ENCODE data around the gene HINT3. TPM values are rescaled to one million over a fixed set of nuclear protein-coding genes. Genes with fewer than 3 reads are reported as not detected.

HINT3 gene
- total and polyA plus RNA-seq, 4 donors: 5.6 to 17.4 (median 10.6) TPM

DNA sequence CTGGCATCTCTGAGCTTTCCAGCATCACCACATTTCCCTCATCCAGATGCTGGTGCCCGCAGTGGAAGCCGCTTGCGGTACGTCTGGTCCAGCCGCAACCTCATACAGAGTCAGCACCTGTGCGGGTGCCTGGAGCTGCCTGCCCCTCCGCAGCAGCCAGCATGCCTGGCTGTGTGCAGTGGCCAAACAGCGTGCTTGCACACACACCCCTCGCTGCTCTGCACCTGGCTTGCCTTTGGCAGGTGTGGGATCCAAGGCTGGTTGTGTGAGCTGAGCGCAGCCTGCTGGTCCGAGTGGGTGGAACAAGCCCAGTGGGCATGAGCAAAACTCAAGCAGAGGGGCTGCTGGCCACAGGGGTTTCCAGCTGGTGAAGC is 3.1 kb upstream of the HINT3 start:
- H3K9ac ChIP-seq (ENCODE audit: low read depth in 1 of 2, low read length in 2 of 2): no peak overlapping the region
- peak; percentile 65 to 80 for TF ChIP-seq RAD21 (IDR thresholded peaks at IDR 0.05)
- TF ChIP-seq, protein P1, sequence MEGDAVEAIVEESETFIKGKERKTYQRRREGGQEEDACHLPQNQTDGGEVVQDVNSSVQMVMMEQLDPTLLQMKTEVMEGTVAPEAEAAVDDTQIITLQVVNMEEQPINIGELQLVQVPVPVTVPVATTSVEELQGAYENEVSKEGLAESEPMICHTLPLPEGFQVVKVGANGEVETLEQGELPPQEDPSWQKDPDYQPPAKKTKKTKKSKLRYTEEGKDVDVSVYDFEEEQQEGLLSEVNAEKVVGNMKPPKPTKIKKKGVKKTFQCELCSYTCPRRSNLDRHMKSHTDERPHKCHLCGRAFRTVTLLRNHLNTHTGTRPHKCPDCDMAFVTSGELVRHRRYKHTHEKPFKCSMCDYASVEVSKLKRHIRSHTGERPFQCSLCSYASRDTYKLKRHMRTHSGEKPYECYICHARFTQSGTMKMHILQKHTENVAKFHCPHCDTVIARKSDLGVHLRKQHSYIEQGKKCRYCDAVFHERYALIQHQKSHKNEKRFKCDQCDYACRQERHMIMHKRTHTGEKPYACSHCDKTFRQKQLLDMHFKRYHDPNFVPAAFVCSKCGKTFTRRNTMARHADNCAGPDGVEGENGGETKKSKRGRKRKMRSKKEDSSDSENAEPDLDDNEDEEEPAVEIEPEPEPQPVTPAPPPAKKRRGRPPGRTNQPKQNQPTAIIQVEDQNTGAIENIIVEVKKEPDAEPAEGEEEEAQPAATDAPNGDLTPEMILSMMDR (IDR thresholded peaks at IDR 0.05; ENCODE audit: low read depth, low read length, missing input control): peak; percentile 38
- TF ChIP-seq, protein P2, sequence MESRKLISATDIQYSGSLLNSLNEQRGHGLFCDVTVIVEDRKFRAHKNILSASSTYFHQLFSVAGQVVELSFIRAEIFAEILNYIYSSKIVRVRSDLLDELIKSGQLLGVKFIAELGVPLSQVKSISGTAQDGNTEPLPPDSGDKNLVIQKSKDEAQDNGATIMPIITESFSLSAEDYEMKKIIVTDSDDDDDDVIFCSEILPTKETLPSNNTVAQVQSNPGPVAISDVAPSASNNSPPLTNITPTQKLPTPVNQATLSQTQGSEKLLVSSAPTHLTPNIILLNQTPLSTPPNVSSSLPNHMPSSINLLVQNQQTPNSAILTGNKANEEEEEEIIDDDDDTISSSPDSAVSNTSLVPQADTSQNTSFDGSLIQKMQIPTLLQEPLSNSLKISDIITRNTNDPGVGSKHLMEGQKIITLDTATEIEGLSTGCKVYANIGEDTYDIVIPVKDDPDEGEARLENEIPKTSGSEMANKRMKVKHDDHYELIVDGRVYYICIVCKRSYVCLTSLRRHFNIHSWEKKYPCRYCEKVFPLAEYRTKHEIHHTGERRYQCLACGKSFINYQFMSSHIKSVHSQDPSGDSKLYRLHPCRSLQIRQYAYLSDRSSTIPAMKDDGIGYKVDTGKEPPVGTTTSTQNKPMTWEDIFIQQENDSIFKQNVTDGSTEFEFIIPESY (IDR thresholded peaks at IDR 0.05): no peak
- peaks cover 0 to 14% (median 10%) of the 10 kb centered on the region in 4 donors for H3K4me1 ChIP-seq (ENCODE audit: control insufficient read depth in 4 of 4, insufficient read depth in 4 of 4, low read length in 3 of 4)
- H3K4me3 ChIP-seq (ENCODE audit: low read depth in 1 of 3, low read length in 3 of 3): no peak overlapping the region
- no peak overlapping the region for H3K27ac ChIP-seq (ENCODE audit: low read depth in 1 of 2, low read length in 2 of 2)
- 67% methylated on average over 11 of the region's 11 CpGs for WGBS
- no peaks in the 10 kb centered on the region for H3K9me3 ChIP-seq (ENCODE audit: control insufficient read depth in 4 of 4, low read length in 3 of 4)
- H3K27me3 ChIP-seq (ENCODE audit: control insufficient read depth in 4 of 4, insufficient read depth in 4 of 4, low read length in 3 of 4): no peaks in the 10 kb centered on the region
- no peak for DNase-seq (ENCODE audit: low spot score)
- H3K36me3 ChIP-seq (ENCODE audit: control insufficient read depth in 4 of 4, insufficient read depth in 3 of 4, low read depth in 1 of 4, low read length in 3 of 4): no peaks in the 10 kb centered on the region

DNA sequence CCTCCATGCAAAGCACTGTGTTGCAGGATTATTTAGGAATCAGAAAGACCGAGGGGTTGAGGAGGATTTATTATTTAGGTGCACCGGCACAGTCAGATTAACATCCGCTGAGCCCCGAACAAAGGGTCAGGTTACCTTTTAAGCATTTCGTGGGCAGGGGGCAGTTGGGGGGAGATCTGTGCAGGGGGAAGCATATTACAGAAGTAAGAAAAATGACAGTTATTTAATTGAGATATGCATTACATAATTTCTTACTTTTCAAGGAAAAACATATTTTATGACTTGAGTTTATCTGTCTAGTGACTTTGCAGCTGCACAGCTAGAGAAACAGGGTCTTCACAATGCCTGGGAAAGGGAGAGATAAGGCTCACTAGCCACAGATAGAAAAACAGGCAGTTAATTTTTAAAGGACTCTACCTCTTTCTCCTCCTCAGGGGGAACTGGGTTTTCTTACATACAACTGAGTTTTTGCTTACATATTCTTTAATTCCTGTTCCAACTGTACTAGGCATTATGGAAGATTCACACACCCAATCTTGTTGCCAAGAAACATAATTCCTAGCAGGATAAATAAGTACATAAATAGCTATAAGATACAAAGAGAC is 1.7 kb upstream of the HINT3 start:
- H3K4me3 ChIP-seq (ENCODE audit: low read depth in 1 of 3, low read length in 3 of 3): no peak overlapping the region
- 47% methylated on average over 5 of the region's 5 CpGs for WGBS
- no peak for DNase-seq (ENCODE audit: low spot score)
- no peak overlapping the region for H3K9ac ChIP-seq (ENCODE audit: low read depth in 1 of 2, low read length in 2 of 2)
- H3K27ac ChIP-seq (ENCODE audit: low read depth in 1 of 2, low read length in 2 of 2): no peak overlapping the region
- TF ChIP-seq, protein P3, sequence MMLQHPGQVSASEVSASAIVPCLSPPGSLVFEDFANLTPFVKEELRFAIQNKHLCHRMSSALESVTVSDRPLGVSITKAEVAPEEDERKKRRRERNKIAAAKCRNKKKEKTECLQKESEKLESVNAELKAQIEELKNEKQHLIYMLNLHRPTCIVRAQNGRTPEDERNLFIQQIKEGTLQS (IDR thresholded peaks at IDR 0.05): no peak
- TF ChIP-seq GABPA (IDR thresholded peaks at IDR 0.05 in 1 of 2, conservative IDR thresholded peaks at IDR 0.05 in 1 of 2) (no peak), EGR1 (IDR thresholded peaks at IDR 0.05; ENCODE audit: low read depth in 2 of 2) (no peak), TAF1 (conservative IDR thresholded peaks at IDR 0.05) (no peak), NR2F2 (IDR thresholded peaks at IDR 0.05) (no peak), SP1 (IDR thresholded peaks at IDR 0.05) (no peak), JUND (IDR thresholded peaks at IDR 0.05) (no peak), FOXA2 (IDR thresholded peaks at IDR 0.05) (no peak), HNF4G (IDR thresholded peaks at IDR 0.05) (no peak), RAD21 (IDR thresholded peaks at IDR 0.05) (no peak), HNF4A (conservative IDR thresholded peaks at IDR 0.05) (no peak), RXRA (IDR thresholded peaks at IDR 0.05) (no peak), YY1 (IDR thresholded peaks at IDR 0.05) (no peak), FOXA1 (IDR thresholded peaks at IDR 0.05) (no peak)
- TF ChIP-seq, protein P4, sequence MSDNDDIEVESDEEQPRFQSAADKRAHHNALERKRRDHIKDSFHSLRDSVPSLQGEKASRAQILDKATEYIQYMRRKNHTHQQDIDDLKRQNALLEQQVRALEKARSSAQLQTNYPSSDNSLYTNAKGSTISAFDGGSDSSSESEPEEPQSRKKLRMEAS (IDR thresholded peaks at IDR 0.05): no peak
- TF ChIP-seq, protein P1 (IDR thresholded peaks at IDR 0.05; ENCODE audit: low read depth, low read length, missing input control): no peak
- TF ChIP-seq, protein P2 (IDR thresholded peaks at IDR 0.05): no peak
- TF ChIP-seq, protein P5, sequence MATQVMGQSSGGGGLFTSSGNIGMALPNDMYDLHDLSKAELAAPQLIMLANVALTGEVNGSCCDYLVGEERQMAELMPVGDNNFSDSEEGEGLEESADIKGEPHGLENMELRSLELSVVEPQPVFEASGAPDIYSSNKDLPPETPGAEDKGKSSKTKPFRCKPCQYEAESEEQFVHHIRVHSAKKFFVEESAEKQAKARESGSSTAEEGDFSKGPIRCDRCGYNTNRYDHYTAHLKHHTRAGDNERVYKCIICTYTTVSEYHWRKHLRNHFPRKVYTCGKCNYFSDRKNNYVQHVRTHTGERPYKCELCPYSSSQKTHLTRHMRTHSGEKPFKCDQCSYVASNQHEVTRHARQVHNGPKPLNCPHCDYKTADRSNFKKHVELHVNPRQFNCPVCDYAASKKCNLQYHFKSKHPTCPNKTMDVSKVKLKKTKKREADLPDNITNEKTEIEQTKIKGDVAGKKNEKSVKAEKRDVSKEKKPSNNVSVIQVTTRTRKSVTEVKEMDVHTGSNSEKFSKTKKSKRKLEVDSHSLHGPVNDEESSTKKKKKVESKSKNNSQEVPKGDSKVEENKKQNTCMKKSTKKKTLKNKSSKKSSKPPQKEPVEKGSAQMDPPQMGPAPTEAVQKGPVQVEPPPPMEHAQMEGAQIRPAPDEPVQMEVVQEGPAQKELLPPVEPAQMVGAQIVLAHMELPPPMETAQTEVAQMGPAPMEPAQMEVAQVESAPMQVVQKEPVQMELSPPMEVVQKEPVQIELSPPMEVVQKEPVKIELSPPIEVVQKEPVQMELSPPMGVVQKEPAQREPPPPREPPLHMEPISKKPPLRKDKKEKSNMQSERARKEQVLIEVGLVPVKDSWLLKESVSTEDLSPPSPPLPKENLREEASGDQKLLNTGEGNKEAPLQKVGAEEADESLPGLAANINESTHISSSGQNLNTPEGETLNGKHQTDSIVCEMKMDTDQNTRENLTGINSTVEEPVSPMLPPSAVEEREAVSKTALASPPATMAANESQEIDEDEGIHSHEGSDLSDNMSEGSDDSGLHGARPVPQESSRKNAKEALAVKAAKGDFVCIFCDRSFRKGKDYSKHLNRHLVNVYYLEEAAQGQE (IDR thresholded peaks at IDR 0.05): no peak
- H3K4me1 ChIP-seq (ENCODE audit: control insufficient read depth in 4 of 4, insufficient read depth in 4 of 4, low read length in 3 of 4): peaks cover 4 to 26% (median 22%) of the 10 kb centered on the region in 4 donors
- H3K27me3 ChIP-seq (ENCODE audit: control insufficient read depth in 4 of 4, insufficient read depth in 4 of 4, low read length in 3 of 4): no peaks in the 10 kb centered on the region
- no peaks in the 10 kb centered on the region for H3K9me3 ChIP-seq (ENCODE audit: control insufficient read depth in 4 of 4, low read length in 3 of 4)
- H3K36me3 ChIP-seq (ENCODE audit: control insufficient read depth in 4 of 4, insufficient read depth in 3 of 4, low read depth in 1 of 4, low read length in 3 of 4): no peaks in the 10 kb centered on the region
